Mononuclear cell (primary cell): ENCODE results near the gene TRIM60. TPM values are rescaled to one million over a fixed set of nuclear protein-coding genes. Genes with fewer than 3 reads are reported as not detected.
"Not testable (repeated sequence)": the region's sequence is repeated elsewhere in the genome, so short reads cannot be mapped to it uniquely, and the experiment has no call there.

ENCODE experiments used
- H3K27me3 ChIP-seq: 2 replicates; pipeline ENCODE4 v1.6.0; 2011; ENCODE audit warnings: low read length, control low read depth; ENCODE audit not compliant: insufficient read depth
- H3K4me1 ChIP-seq: 2 replicates; pipeline ENCODE4 v1.5.1; 2011; ENCODE audit warnings: mild to moderate bottlenecking, low read length, control low read depth; ENCODE audit not compliant: insufficient read depth
- H3K4me3 ChIP-seq: 2 replicates; pipeline ENCODE4 v1.5.1; 2011; ENCODE audit warnings: mild to moderate bottlenecking, low read length, moderate library complexity
- H3K9me3 ChIP-seq: 2 replicates; pipeline ENCODE4 v1.5.1; 2011; ENCODE audit warnings: low read depth, mild to moderate bottlenecking, control low read depth, low read length
- total RNA-seq: library from RNA; depleted of rRNA; stranded (reverse); fragments of >200 nt; gene quantifications from one replicate; pipeline ENCODE4 v1.2.3, GENCODE V29; 2012

The TRIM60 gene
- total RNA-seq, 1 donor: not detected

GRCh38 chr4:165084787-165085186, 53.0 kb downstream of the TRIM60 start:
- H3K27me3 ChIP-seq, H3K4me3 ChIP-seq, H3K4me1 ChIP-seq, H3K9me3 ChIP-seq: not testable (repeated sequence)

GRCh38 chr4:165085946-165086345, 54.1 kb downstream of the TRIM60 start:
- H3K4me1 ChIP-seq: no peaks in the 10 kb centered on the region
- H3K27me3 ChIP-seq: no peaks in the 10 kb centered on the region
- no peak overlapping the region for H3K4me3 ChIP-seq
- no peaks in the 10 kb centered on the region for H3K9me3 ChIP-seq

GRCh38 chr4:165088366-165088765, 56.6 kb downstream of the TRIM60 start:
- Histone ChIP-seq H3K4me1 (no peaks in the 10 kb centered on the region), H3K27me3 (no peaks in the 10 kb centered on the region), H3K9me3 (no peaks in the 10 kb centered on the region), H3K4me3 (no peak overlapping the region)

Other genes starting within 250 kb of the TRIM60 start
- gene APELA, start 154.8 kb upstream of the TRIM60 start, total RNA-seq: not detected
- 0.52 TPM for gene TRIM61, start 54.3 kb upstream of the TRIM60 start, total RNA-seq
- not detected for gene TRIM75, start 21.9 kb downstream of the TRIM60 start, total RNA-seq
- gene TMEM192, start 80.9 kb downstream of the TRIM60 start, total RNA-seq: 9.7 TPM
- gene KLHL2, start 175.6 kb downstream of the TRIM60 start, total RNA-seq: 42.2 TPM